Omental fat pad (tissue), 4 donors: Measurements from ENCODE around the gene ACOT13. TPM values are rescaled to one million over a fixed set of nuclear protein-coding genes. Genes with fewer than 3 reads are reported as not detected.
"Not testable (repeated sequence)": the region's sequence is repeated elsewhere in the genome, so short reads cannot be mapped to it uniquely, and the experiment has no call there.

ENCODE experiments used
- ATAC-seq: fragments of 150-250 bp; one replicate; pipeline ENCODE4 v1.9.1; 2016; ENCODE audit warnings: mild to moderate bottlenecking, moderate library complexity; ENCODE audit not compliant: low FRiP score
- DNase-seq: peaks from one replicate; pipeline ENCODE4 v3.0.0-alpha.2; 2019; ENCODE audit warnings: low spot score
- total RNA-seq, 4 donors: library from RNA; depleted of rRNA; stranded (reverse); fragments of >200 nt; gene quantifications; one replicate each; pipeline ENCODE4 v1.1.0, GENCODE V29; 2016
- TF ChIP-seq, protein P1 (sequence below), 3 donors: fragments of 450-650 bp; IDR thresholded peaks; one replicate each; pipeline ENCODE4 v1.5.1; 2016 to 2017; ENCODE audit warnings: antibody characterized with exemption in 3 of 3, mild to moderate bottlenecking in 3 of 3, moderate library complexity in 2 of 3

Gene ACOT13
- total RNA-seq, 4 donors from 2014 or later: 5.8 to 10.4 (median 7.7) TPM

DNA sequence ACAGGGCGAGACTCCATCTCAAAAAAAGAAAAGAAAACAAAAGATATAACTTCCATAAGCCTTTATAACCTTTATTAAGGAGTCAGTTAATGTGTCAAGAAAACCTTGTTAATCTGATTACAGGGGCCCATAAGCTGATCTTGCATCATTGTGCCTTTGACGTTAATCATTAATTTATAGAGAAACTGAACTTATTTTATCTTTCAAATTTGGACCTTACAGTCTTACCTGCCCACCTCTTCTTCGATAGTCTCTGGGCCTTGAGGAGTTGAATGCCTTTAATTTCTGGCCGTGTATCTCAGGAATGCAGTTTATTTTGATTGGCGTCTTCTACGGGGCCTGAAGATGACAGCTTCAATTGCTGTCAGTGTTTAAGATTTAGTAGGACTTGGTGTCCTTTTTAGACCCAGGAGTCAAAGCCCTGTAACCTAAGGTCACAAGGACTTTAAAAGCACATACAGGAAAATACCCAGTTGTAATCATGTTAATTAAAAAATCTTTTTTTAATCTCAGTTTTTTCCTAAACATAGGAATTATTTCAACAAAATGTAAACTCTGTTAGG, 5.8 kb downstream of the ACOT13 start:
- ATAC-seq (no peak), DNase-seq (no peak)
- TF ChIP-seq, protein P1, sequence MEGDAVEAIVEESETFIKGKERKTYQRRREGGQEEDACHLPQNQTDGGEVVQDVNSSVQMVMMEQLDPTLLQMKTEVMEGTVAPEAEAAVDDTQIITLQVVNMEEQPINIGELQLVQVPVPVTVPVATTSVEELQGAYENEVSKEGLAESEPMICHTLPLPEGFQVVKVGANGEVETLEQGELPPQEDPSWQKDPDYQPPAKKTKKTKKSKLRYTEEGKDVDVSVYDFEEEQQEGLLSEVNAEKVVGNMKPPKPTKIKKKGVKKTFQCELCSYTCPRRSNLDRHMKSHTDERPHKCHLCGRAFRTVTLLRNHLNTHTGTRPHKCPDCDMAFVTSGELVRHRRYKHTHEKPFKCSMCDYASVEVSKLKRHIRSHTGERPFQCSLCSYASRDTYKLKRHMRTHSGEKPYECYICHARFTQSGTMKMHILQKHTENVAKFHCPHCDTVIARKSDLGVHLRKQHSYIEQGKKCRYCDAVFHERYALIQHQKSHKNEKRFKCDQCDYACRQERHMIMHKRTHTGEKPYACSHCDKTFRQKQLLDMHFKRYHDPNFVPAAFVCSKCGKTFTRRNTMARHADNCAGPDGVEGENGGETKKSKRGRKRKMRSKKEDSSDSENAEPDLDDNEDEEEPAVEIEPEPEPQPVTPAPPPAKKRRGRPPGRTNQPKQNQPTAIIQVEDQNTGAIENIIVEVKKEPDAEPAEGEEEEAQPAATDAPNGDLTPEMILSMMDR (IDR thresholded peaks at IDR 0.05): no peak

DNA sequence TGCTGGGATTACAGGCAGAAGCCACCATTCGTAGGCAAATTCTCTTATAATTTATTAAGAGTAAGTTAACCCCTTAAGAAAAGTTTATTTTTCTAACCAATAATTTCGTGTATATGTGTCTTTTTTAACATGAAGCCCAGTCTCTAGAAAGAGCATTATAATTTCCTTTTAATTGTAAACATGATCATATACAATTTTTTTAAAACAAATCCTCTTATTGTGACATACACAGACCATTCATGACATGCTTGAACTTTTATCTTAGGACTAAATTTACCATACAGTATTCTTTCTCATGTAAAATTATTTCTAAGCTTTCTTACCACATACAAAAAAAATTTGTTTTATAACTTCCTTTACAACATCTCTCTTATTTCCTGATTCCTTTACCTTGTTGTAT, 6.7 kb downstream of the ACOT13 start:
- no peak for ATAC-seq
- TF ChIP-seq, protein P1 (IDR thresholded peaks at IDR 0.05): no peak
- DNase-seq: no peak

DNA sequence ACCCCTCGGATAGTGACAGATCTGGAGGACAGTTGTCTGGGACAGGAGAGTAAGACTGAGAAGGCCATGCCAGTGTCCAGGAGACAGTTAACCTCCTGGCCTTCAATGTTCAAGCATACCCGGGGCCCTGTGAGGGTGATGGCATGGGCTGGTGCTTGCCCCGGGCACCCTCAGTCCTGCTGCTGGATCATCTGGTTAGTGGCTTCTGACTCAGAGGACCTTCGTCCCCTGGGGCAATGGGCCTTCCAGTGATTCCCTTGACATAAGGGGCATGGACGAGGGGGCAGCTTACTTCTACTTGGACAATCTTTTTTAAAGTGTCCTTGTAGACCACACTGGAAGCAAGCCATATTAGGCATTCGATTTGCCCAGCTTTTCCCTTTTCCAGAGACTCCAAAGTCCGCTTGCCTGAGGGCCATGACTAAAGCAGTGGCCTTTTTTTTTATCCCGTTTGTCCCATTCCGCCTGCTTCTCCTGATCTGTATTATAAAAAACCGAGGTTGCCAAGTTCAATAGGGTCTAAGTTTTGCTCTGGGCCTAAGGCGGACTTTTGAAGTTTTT, 12.0 kb downstream of the ACOT13 start:
- DNase-seq, ATAC-seq: not testable (repeated sequence)

DNA sequence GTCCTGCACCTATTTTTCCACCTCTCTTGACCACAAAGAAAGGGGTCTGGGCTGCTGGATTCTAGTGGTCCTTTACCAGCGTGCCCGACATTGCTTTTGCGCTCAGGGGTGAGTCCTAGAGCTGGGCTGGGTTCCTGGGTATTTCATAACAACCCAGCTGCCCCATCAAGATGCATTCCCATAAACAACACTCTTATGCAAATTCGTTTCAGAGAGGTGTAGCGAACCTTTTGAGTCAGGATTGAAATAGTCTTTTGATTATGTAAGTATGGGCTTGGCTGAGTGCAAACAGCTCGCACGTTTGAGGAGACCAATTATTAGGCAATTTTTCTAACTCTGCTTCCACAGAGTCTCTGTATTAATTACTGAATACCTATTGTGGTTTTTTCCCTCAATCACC, 13.7 kb downstream of the ACOT13 start:
- TF ChIP-seq, protein P1 (IDR thresholded peaks at IDR 0.05): no peak
- ATAC-seq: no peak

DNA sequence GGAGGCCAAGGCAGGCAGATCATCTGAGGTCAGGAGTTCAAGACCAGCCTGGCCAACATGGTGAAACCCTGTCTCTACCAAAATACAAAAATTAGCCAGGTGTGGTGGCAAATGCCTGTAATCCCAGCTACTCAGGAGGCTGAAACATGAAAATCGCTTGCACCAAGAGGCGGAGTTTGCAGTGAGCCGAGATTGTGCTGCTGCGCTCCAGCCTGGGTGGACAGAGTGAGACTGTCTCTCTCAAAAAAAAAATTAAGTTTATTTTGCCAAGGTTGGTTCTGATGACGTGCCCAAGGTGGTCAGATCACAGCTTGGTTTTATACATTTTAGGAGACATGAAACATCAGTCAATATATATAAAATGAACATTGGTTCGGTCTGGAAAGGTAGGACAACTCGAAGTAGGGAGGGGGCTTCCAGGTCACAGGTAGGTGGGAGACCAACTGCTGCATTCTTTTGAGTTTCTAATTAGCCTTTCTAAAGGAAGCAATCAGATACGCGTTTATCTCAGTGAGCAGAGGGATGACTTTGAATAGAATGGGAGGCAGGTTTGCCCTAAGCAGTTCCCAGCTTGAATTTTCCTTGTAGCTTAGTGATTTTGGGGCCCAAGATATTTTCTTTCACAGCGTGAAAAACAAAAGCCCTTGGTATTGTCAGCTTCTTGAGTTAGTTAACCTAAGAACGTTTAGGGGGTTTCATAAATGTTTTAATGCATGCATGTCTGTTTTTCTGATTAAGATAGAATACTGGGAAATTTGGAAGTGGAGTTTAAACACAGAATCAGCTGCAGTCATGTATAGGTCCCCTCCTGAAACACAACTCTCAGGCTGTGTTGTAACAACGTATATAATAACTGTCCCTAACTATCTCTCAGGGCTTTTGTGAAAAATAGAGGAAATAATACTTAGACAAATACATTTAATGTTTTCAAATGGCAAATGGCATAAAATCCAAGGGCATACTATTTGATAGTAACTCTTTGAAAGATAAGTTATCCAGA, 16.7 kb downstream of the ACOT13 start:
- no peak for DNase-seq
- TF ChIP-seq, protein P1 (IDR thresholded peaks at IDR 0.05): no peak
- ATAC-seq: no peak

More for the DNA sequence above, 13.7 kb downstream of the ACOT13 start:
- no peak for DNase-seq

DNA sequence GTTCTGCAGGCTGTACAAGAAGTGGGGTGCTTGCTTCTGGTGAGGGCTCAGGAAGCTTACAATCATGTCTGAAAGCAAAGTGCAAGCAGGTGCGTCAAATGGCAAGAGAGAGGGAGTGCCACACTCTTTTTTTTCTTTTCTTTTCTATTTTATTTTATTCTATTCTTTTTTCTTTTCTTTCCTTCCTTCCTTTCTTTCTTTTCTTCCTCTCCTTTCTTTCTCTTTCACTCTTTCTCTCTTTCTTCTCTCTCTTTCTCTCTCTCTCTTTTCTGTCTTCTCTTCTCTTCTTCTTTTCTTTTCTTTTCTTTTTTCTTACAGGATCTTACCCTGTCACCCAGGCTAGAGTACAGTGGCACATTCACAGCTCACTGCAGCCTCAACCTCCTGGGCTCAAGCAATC, 19.5 kb downstream of the ACOT13 start:
- no peak for ATAC-seq
- no peak for DNase-seq
- TF ChIP-seq, protein P1 (IDR thresholded peaks at IDR 0.05): no peak

DNA sequence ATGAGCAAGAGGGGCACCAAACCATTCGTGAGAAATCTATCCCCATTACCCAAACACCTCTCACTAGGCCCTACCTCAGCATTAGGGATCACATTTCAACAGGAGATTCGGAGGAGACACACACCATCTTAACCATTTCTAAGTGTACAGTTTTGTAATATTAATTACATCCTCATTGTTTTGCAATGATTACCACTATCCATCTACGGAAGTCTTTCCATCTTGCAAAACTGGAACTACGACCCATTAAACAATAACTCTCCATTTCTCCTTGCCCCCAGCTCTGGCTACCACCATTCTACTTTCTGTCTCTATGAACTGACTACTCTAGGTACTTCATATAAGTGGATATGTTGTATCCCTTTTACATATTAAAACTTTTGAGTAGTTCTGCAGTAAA, 20.1 kb downstream of the ACOT13 start:
- DNase-seq: no peak
- ATAC-seq: no peak

More for the DNA sequence above, 20.1 kb downstream of the ACOT13 start:
- TF ChIP-seq, protein P1 (IDR thresholded peaks at IDR 0.05): no peak
